HG03280 (cell line): ENCODE results near the gene EFNB3.
A peak's percentile ranks its signal among the peaks of the same experiment; 100 is the strongest.

ENCODE experiments used
- ATAC-seq: cut with Tn5 transposase; IDR thresholded peaks from one replicate; pipeline ENCODE4 v1.9.1; 2021; ENCODE audit warnings: mild to moderate bottlenecking, moderate library complexity; ENCODE audit not compliant: unreplicated experiment

Gene EFNB3

DNA sequence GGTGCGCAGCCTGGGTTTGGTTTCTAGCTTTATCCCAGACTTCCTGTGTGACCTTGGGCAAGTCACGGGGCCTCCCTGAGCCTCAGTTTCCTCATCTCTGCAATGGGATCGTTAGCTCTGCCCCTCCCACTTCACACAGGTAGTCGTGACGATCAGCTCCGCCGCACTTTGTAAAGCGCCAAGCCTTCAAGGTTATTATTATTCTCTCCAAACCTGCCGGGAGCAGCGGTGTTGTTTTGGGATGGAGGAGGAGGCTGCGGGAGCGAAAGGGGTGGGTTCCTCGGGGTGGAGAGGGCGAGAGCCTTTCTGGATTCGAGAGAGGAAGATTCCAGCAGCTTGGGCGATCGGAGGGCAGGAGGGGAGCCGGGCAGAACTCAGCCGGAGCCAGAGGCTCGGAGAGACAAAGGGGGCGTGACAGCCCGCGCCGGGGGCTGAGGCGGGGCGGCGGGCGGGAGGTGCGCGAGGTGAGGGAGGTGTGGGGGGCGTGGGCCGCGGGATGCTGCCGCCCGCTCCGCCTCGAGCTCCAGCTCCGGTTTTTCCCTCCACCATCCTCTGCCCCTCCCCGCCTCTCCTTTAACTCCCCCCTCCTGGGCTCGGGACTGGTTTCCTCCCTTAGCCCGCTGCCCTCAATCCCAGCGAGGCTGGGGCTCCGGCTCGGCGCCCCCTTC is at the start of gene EFNB3:
EFNB3 (plus strand) TSS at position 602 of the 668 bp plus-strand sequence. CDS start 397 bp downstream, outside the sequence.
- no peak for ATAC-seq

DNA sequence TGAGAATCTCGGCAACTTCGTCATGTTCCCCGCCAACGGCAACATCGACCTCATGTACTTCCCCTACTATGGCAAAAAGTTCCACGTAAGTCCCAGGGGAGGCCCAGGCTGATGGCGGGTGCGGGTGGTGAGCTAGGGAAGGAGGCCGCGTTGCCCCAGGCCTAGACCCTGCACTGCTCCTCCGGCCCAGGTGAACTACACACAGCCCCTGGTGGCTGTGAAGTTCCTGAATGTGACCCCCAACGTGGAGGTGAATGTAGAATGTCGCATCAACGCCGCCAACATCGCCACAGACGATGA is 49.5 kb upstream of the EFNB3 start:
- ATAC-seq: no peak

DNA sequence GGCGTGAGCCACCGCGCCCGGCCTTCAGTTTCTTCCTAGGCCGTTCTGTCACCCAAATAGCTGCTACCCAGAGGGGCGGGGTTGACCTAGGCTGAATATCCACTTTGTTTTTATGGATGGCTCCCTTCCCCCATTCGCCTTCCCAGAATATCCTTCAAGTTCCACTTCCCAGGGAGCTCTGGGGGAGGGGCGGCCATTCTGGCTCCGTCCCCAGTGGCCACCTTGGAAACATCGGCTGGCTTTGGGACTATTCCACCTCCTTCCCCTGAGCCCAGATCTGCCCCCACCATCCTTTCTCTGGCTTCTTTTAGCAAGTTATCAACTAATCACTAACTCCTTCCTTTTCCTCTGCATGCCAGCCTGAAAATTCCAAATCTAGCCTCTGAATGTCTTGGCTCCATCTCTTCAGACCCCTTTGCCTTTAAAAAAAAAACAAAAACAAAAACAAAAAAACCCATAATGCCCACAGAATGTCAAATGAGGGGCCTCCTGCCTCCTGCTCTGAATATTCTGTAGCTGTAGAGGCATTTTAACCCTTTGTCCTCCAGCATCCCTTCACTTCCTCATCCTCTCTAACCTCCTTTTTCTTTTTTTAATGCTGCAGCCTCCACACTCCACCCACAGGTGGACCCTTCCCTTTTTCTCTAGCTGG is 47.9 kb upstream of the EFNB3 start:
- ATAC-seq: no peak

GRCh38 chr17:7667656-7668406 is 37.2 kb upstream of the EFNB3 start:
- ATAC-seq: no peak

- no peak for ATAC-seq
These were observed 36.5 kb upstream of the EFNB3 start for GRCh38 chr17:7668482-7668881.

DNA sequence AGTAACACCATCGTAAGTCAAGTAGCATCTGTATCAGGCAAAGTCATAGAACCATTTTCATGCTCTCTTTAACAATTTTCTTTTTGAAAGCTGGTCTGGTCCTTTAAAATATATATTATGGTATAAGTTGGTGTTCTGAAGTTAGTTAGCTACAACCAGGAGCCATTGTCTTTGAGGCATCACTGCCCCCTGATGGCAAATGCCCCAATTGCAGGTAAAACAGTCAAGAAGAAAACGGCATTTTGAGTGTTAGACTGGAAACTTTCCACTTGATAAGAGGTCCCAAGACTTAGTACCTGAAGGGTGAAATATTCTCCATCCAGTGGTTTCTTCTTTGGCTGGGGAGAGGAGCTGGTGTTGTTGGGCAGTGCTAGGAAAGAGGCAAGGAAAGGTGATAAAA is 31.8 kb upstream of the EFNB3 start:
- ATAC-seq: no peak

- no peak for ATAC-seq
These were observed 30.1 kb upstream of the EFNB3 start for GRCh38 chr17:7674934-7675333.

GRCh38 chr17:7676533-7676932 is 28.5 kb upstream of the EFNB3 start:
- ATAC-seq: no peak

DNA sequence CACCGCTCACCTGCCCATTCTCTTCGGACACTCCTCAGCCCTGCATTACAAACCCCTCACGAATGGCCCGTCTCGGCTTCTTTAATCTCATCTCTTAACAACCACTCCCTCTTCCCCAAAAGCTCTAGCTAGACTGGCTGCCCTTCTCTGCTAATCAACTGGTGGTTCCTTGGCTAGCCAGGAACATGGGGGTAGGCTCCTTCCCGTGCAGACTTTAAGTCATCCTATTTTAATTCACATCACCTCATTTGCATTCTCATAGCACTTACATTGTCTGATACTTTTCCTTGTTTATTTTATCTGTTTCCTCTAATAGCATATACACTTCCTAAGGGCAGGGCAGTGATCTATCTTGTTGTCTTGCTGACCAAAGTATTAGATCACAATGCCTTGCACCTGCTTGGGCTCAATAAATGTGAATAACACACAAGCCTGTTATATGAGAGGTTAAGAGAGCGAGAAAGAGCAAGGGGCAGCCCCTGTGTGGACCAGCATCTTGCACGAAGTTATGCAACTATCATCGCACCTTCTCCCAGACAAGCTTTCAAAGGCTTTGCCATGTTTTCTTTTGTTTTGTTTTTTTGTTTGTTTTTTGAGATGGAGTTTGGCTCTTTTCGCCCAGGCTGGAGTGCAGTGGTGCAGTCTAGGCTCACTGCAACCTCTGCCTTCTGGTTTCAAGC is 27.5 kb upstream of the EFNB3 start:
- ATAC-seq: no peak

- no peak for ATAC-seq
These were observed 20.0 kb upstream of the EFNB3 start for GRCh38 chr17:7684851-7685532.

GRCh38 chr17:7685533-7686221 is 19.3 kb upstream of the EFNB3 start:
- peak; percentile 54 for ATAC-seq

GRCh38 chr17:7686222-7687071 is 18.6 kb upstream of the EFNB3 start:
- ATAC-seq: peak; percentile 46

GRCh38 chr17:7687072-7687907 is 17.7 kb upstream of the EFNB3 start, which contains the start of gene TP53:
TSS of gene TP53 (minus strand) at chr17:7687490. CDS start at chr17:7676594, 10,896 bp downstream.
- ATAC-seq: peak; percentile 30

- ATAC-seq: peak; percentile 74
These were observed 16.8 kb upstream of the EFNB3 start, which contains the start of gene WRAP53 for GRCh38 chr17:7687908-7688807. TSS of gene WRAP53 (plus strand) at chr17:7688477. CDS start at chr17:7688649, 172 bp downstream.

DNA sequence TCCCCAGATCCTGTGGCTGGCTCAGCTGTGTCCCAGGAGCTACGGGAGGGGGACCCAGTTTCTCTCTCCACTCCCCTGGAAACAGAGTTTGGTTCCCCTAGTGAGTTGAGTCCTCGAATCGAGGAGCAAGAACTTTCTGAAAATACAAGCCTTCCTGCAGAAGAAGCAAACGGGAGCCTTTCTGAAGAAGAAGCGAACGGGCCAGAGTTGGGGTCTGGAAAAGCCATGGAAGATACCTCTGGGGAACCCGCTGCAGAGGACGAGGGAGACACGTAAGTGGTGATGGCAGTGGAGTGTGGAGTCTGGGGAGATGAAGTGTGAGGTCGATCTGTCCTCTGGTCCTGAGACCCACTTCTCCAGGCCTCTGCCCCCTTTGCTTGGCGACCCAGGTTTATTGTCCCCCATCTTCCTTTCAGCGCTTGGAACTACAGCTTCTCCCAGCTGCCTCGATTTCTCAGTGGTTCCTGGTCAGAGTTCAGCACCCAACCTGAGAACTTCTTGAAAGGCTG is 16.1 kb upstream of the EFNB3 start:
- ATAC-seq: no peak

DNA sequence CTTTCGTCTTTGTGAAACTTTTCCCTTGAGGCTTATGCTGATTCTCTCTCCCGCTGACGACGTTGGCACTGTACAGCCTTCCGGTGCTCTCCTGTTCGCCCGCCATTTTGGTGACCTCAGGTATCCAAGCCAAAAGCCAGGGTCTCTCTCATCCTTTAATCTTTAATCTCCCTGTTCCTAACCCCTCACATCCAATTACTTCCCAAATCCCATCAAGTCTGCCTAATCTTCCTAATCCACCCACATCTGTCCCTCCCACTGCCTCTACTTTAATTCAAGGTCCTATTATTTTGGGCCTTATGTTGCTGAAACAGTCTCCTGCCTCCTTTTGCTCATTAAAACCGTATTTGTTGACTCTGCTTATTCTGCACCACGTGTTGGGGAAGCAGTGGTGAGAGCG is 9.4 kb upstream of the EFNB3 start:
- no peak for ATAC-seq
